ENCODE measurements around the gene OR1B1. TPM values are rescaled to one million over a fixed set of nuclear protein-coding genes. Genes with fewer than 3 reads are reported as not detected.

OR1B1 gene
- total RNA-seq, 4 donors from 2014 or later, result 0.67 to 2.0 (median 1.1) TPM; not detected in 1

DNA sequence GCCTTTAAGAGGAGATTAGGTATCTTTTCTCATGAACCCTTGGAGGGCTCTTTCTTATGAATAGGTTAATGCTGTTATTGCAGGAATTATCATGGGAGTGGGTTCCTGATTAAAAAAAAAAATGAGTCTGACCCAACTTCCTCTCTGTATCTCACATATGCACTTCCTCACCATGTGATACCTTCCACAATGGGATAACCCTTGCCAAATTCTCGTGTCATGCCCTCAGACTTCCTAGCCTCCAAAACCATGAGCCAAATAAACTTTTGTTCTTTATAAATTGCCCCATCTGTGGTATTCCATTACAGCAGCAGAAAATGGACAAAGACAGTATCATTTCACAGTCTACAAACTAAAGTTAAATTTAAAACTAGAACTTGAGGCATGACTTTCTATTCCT lies 1.0 kb downstream of the OR1B1 start:
- TF ChIP-seq POLR2A (IDR thresholded peaks at IDR 0.05), result no peak
- TF ChIP-seq, protein P1, sequence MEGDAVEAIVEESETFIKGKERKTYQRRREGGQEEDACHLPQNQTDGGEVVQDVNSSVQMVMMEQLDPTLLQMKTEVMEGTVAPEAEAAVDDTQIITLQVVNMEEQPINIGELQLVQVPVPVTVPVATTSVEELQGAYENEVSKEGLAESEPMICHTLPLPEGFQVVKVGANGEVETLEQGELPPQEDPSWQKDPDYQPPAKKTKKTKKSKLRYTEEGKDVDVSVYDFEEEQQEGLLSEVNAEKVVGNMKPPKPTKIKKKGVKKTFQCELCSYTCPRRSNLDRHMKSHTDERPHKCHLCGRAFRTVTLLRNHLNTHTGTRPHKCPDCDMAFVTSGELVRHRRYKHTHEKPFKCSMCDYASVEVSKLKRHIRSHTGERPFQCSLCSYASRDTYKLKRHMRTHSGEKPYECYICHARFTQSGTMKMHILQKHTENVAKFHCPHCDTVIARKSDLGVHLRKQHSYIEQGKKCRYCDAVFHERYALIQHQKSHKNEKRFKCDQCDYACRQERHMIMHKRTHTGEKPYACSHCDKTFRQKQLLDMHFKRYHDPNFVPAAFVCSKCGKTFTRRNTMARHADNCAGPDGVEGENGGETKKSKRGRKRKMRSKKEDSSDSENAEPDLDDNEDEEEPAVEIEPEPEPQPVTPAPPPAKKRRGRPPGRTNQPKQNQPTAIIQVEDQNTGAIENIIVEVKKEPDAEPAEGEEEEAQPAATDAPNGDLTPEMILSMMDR (IDR thresholded peaks at IDR 0.05), result no peak
- Histone ChIP-seq H3K4me3 (replicated peaks in 1 of 3) (no peak overlapping the region), H3K36me3 (no peaks in the 10 kb centered on the region), H3K9me3 (no peaks in the 10 kb centered on the region), H3K27ac (no peak overlapping the region), H3K27me3 (no peaks in the 10 kb centered on the region), H3K4me1 (no peaks in the 10 kb centered on the region)
- intact Hi-C loops (cut with DNase I), result no loop called here
- 21 to 47% methylated on average over 1 of the region's 1 CpG for WGBS, 2 donors
- DNase-seq, result no peak

DNA sequence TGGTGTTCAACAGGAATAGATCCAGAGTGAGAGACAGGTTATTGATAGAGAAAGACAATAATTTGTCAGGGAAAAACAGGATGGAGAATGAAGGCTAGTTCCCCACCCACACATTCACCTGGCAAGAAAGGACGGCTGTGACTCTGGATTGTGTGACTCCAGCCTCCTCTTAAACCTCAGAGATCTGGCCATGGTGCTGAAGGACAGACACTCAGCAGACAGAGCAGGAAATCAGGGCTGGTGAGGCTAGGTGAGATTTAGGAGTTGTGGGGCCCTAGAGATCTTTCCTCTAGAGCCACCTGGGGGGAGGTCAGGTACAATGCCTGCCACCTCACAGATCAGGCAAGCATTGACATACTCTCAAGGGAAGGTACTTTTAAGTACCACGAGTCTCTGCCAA lies 15.2 kb downstream of the OR1B1 start:
- Histone ChIP-seq H3K4me3 (replicated peaks in 1 of 3) (no peak overlapping the region), H3K4me1 (no peaks in the 10 kb centered on the region), H3K27ac (no peak overlapping the region), H3K36me3 (no peaks in the 10 kb centered on the region), H3K27me3 (no peaks in the 10 kb centered on the region), H3K9me3 (no peaks in the 10 kb centered on the region)
- no peak for DNase-seq
- intact Hi-C loops (cut with DNase I), result no loop called here
- TF ChIP-seq POLR2A (IDR thresholded peaks at IDR 0.05), result no peak
- TF ChIP-seq, protein P1 (IDR thresholded peaks at IDR 0.05), result no peak
- 36 to 55% methylated on average over 2 of the region's 2 CpGs for WGBS, 2 donors

DNA sequence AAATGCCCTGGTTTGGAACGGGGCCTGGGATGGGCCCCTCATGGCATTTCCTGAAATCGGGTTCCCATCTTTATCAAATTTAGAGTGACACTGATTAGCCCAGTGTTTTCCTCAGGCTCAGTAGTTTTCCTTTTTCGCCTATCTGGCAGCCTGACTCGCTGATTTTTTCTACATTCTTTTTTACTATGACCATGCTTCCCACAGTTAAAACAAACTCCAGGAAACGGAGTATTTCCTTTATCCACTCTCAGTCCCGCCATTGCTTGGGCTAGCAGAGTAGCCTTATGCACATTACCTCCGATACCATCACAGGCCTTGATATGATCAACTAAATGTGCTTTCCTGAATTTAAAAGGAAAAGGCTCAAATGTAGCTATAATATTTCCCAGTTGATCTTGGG lies 37.4 kb downstream of the OR1B1 start:
- intact Hi-C loops (cut with DNase I), result no loop called here
- TF ChIP-seq, protein P1 (IDR thresholded peaks at IDR 0.05), result no peak
- TF ChIP-seq POLR2A (IDR thresholded peaks at IDR 0.05), result no peak
- Histone ChIP-seq H3K4me1 (no peaks in the 10 kb centered on the region), H3K9me3 (no peaks in the 10 kb centered on the region), H3K27me3 (no peaks in the 10 kb centered on the region), H3K27ac (no peak overlapping the region), H3K4me3 (replicated peaks in 1 of 3) (no peak overlapping the region), H3K36me3 (no peaks in the 10 kb centered on the region)
- 61 to 64% methylated on average over 7 of the region's 7 CpGs for WGBS, 2 donors
- DNase-seq, result no peak

DNA sequence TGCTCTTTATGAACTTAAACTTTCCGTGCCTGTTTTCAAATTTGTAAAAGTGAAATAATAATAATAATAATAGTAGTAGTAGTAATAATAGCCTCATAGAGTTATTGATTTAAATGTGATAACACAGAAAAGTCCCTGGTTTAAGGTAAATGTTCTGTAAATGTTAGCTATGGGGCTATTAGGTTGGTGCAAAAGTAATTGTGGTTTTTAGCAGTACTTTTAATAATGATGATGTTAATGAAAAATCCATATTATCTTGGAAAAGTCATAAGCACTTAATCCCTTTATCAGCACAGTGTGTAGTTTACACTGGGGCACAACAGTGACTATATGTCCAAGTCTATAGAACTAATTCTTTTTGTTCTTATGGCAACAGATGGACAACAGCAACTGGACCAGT lies 43.1 kb downstream of the OR1B1 start, which contains the start of gene OR1Q1:
Gene OR1Q1, plus strand, starts transcription at position 377 of the 400 bp plus-strand sequence. Its CDS starts 0 bp downstream, at position 377.
- H3K9me3 ChIP-seq, result no peaks in the 10 kb centered on the region
- H3K27me3 ChIP-seq, result no peaks in the 10 kb centered on the region
- no peak within 1 kb of the TSS for H3K4me3 ChIP-seq (replicated peaks in 1 of 3)
- no peak within 1 kb of the TSS for H3K27ac ChIP-seq
- DNase-seq, result no peak
- no peaks in the 10 kb centered on the region for H3K4me1 ChIP-seq
- intact Hi-C loops (cut with DNase I), result no loop called here
- WGBS, 2 donors, result 84 to 85% methylated on average over 1 of the region's 1 CpG
- TF ChIP-seq, protein P1 (IDR thresholded peaks at IDR 0.05), result no peak
- TF ChIP-seq POLR2A (IDR thresholded peaks at IDR 0.05), result no peak
- H3K36me3 ChIP-seq, result no peaks in the 10 kb centered on the region

DNA sequence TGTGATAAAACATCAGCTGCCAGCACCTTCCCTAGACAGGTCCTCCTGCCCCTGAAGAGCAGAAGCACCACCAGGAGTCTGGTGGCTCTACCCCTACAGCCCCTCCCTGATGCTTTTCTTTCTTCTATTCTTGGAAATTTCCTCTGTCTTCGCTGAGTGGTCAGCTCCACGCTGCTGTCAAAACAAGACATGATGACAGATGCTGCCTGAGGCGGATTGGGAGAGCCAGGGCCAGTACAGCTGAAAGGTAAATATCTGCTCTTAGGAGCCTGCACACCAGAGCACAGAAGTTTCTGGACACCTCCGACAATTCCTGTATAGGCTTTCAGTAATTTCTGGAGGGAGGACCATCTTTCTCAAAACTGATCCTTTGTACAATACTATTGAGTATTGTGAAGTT lies 47.6 kb downstream of the OR1B1 start:
- no peaks in the 10 kb centered on the region for H3K4me1 ChIP-seq
- intact Hi-C loops (cut with DNase I), result no loop called here
- TF ChIP-seq POLR2A (IDR thresholded peaks at IDR 0.05), result no peak
- TF ChIP-seq, protein P1 (IDR thresholded peaks at IDR 0.05), result no peak

More for the DNA sequence above, 47.6 kb downstream of the OR1B1 start:
- Histone ChIP-seq H3K9me3 (no peaks in the 10 kb centered on the region), H3K27ac (no peak overlapping the region), H3K36me3 (no peaks in the 10 kb centered on the region), H3K4me3 (replicated peaks in 1 of 3) (no peak overlapping the region), H3K27me3 (no peaks in the 10 kb centered on the region)
- DNase-seq, result no peak
- WGBS, 2 donors, result 46 to 52% methylated on average over 4 of the region's 4 CpGs
